ENCODE results near the gene RAB31.

DNA sequence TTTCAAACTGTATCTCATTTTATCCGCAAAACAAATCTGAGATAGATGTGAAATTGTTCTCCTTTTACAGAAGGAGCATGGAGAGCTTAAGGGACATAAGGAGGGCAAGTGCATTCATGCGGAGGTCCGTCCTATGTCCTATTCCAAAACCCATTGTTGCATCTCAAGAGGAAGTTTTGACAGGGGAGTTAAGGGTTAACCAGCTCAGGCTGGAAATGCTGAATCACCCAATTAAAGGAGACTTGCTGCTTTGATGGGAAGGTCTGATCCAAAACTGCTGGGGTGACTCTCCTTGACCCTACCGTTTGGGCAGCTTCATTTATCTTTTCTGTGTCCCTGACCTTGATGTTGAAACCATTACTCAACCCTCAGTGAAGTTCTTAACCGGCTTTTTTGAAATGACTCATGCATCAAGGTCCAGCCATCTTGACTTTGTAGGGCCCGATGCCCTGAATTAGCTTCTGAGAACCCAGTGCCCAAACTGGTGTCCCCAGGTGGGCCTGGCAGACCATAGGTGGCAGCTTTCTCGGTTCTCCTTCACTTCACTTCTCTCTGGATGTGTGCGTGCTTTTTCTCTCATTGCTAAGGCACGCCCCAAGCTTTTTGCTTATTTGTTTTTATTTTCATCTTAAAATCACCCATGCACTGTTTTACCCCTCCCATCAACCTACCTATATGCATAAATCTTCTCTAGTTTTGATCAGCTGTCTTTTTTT, 161.8 kb downstream of the RAB31 start:
- TF ChIP-seq, protein P1, sequence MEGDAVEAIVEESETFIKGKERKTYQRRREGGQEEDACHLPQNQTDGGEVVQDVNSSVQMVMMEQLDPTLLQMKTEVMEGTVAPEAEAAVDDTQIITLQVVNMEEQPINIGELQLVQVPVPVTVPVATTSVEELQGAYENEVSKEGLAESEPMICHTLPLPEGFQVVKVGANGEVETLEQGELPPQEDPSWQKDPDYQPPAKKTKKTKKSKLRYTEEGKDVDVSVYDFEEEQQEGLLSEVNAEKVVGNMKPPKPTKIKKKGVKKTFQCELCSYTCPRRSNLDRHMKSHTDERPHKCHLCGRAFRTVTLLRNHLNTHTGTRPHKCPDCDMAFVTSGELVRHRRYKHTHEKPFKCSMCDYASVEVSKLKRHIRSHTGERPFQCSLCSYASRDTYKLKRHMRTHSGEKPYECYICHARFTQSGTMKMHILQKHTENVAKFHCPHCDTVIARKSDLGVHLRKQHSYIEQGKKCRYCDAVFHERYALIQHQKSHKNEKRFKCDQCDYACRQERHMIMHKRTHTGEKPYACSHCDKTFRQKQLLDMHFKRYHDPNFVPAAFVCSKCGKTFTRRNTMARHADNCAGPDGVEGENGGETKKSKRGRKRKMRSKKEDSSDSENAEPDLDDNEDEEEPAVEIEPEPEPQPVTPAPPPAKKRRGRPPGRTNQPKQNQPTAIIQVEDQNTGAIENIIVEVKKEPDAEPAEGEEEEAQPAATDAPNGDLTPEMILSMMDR (IDR thresholded peaks at IDR 0.05) = no peak
- TF ChIP-seq POLR2A (IDR thresholded peaks at IDR 0.05) = no peak
